WTC11 (cell line): Measurements from ENCODE around the gene EPM2A. TPM values are rescaled to one million over a fixed set of nuclear protein-coding genes. Genes with fewer than 3 reads are reported as not detected.

ENCODE experiments used
- ATAC-seq: fragments of 200-7000 bp; cut with Tn5 transposase; 2 replicates; pipeline ENCODE4 v1.10.0; 2021; ENCODE audit warnings: mild to moderate bottlenecking, moderate library complexity
- CTCF ChIA-PET: fragments of 300-600 bp; sonication (Branson Sonifier 250); formaldehyde crosslinking; loops from one replicate; lab custom pipeline; 2021; ENCODE audit warnings: antibody characterized with exemption; lab: Charles Lee
- POLR2A ChIA-PET: fragments of 350-600 bp; sonication (Branson Sonifier 250); formaldehyde crosslinking; loops from one replicate; lab custom pipeline; 2021; ENCODE audit warnings: antibody characterized with exemption; lab: Charles Lee
- DNase-seq: peaks from one replicate; pipeline ENCODE4 v3.0.0; 2021; ENCODE audit warnings: low spot score
- H3K27ac Mint-ChIP-seq: 2 replicates; pipeline ENCODE4 v1.8.0; 2021; ENCODE audit warnings: mixed read lengths
- H3K27me3 Mint-ChIP-seq: 2 replicates; pipeline ENCODE4 v1.8.0; 2021; ENCODE audit warnings: low read depth, mild to moderate bottlenecking, moderate library complexity, mixed read lengths
- H3K36me3 Mint-ChIP-seq: 2 replicates; pipeline ENCODE4 v1.8.0; 2021; ENCODE audit warnings: mixed read lengths
- H3K4me1 Mint-ChIP-seq: 2 replicates; pipeline ENCODE4 v1.8.0; 2022; ENCODE audit warnings: mixed read lengths
- H3K4me3 Mint-ChIP-seq: 2 replicates; pipeline ENCODE4 v1.8.0; 2021; ENCODE audit warnings: mild to moderate bottlenecking, moderate library complexity, mixed read lengths
- H3K9me3 Mint-ChIP-seq: 2 replicates; pipeline ENCODE4 v1.8.0; 2021; ENCODE audit warnings: mixed read lengths
- CBFB ChIP-seq: sonication (generic); formaldehyde crosslinking; IDR thresholded peaks from 2 replicates; pipeline ENCODE4 v1.8.1; 2022; ENCODE audit warnings: mild to moderate bottlenecking, low read depth, missing genetic modification reagents
- GTF2I ChIP-seq: fragments of 250-450 bp; sonication (Bioruptor Pico); conservative IDR thresholded peaks from 2 replicates; pipeline ENCODE4 v1.4.0; 2021; ENCODE audit warnings: mild to moderate bottlenecking
- IRF2 ChIP-seq: sonication (generic); formaldehyde crosslinking; IDR thresholded peaks from 2 replicates; pipeline ENCODE4 v1.8.0; 2022; ENCODE audit warnings: low read depth, missing genetic modification reagents, borderline replicate concordance
- JUN ChIP-seq: sonication (generic); formaldehyde crosslinking; IDR thresholded peaks from 2 replicates; pipeline ENCODE4 v1.8.0; 2023; ENCODE audit warnings: mild to moderate bottlenecking, missing genetic modification reagents
- MAX ChIP-seq: sonication (generic); formaldehyde crosslinking; IDR thresholded peaks from 2 replicates; pipeline ENCODE4 v1.8.0; 2022; ENCODE audit warnings: mild to moderate bottlenecking, missing genetic modification reagents
- MYBL2 ChIP-seq: sonication (generic); formaldehyde crosslinking; IDR thresholded peaks from 2 replicates; pipeline ENCODE4 v1.8.1; 2023; ENCODE audit warnings: mild to moderate bottlenecking, moderate library complexity, missing genetic modification reagents
- NFE2L1 ChIP-seq: sonication (generic); formaldehyde crosslinking; IDR thresholded peaks from 2 replicates; pipeline ENCODE4 v1.8.1; 2023; ENCODE audit warnings: missing genetic modification reagents
- NR1H2 ChIP-seq: sonication (generic); formaldehyde crosslinking; IDR thresholded peaks from 2 replicates; pipeline ENCODE4 v1.9.0; 2021; ENCODE audit warnings: mild to moderate bottlenecking, moderate library complexity, missing genetic modification reagents
- NR2C2 ChIP-seq: sonication (generic); formaldehyde crosslinking; IDR thresholded peaks from 2 replicates; pipeline ENCODE4 v1.8.0; 2022; ENCODE audit warnings: mild to moderate bottlenecking, missing genetic modification reagents
- PRDM15 ChIP-seq: sonication (generic); formaldehyde crosslinking; IDR thresholded peaks from 2 replicates; pipeline ENCODE4 v1.8.0; 2022; ENCODE audit warnings: missing genetic modification reagents
- SP1 ChIP-seq: sonication (generic); formaldehyde crosslinking; conservative IDR thresholded peaks from 2 replicates; pipeline ENCODE4 v1.8.1; 2022; ENCODE audit warnings: missing genetic modification reagents
- TP53 ChIP-seq: sonication (generic); formaldehyde crosslinking; IDR thresholded peaks from 2 replicates; pipeline ENCODE4 v1.8.1; 2023; ENCODE audit warnings: mild to moderate bottlenecking, missing genetic modification reagents
- ZMAT4 ChIP-seq: fragments of 250-450 bp; sonication (Bioruptor Pico); IDR thresholded peaks from 2 replicates; pipeline ENCODE4 v1.9.0; 2021; ENCODE audit warnings: mild to moderate bottlenecking
- ZNF121 ChIP-seq: sonication (generic); formaldehyde crosslinking; IDR thresholded peaks from 2 replicates; pipeline ENCODE4 v1.8.0; 2023; ENCODE audit warnings: missing genetic modification reagents
- ZNF317 ChIP-seq: sonication (generic); formaldehyde crosslinking; IDR thresholded peaks from 2 replicates; pipeline ENCODE4 v1.8.1; 2023; ENCODE audit warnings: low read depth, mild to moderate bottlenecking, moderate library complexity, missing genetic modification reagents, borderline replicate concordance
- ZNF512 ChIP-seq: sonication (generic); formaldehyde crosslinking; IDR thresholded peaks from 2 replicates; pipeline ENCODE4 v1.8.1; 2022; ENCODE audit warnings: missing genetic modification reagents, borderline replicate concordance
- ZNF532 ChIP-seq: fragments of 250-450 bp; sonication (Bioruptor Pico); IDR thresholded peaks from 2 replicates; pipeline ENCODE4 v1.9.0; 2021; ENCODE audit warnings: mild to moderate bottlenecking, borderline replicate concordance
- total RNA-seq: library from RNA; stranded (reverse); gene quantifications from 3 replicates; pipeline ENCODE4 v1.2.3, GENCODE V29; 2021
- TF ChIP-seq, protein P1 (sequence below): sonication (generic); formaldehyde crosslinking; conservative IDR thresholded peaks from 2 replicates; pipeline ENCODE4 v1.8.1; 2022; ENCODE audit warnings: mild to moderate bottlenecking, missing genetic modification reagents

Gene EPM2A
- total RNA-seq, 1 experiment from 2014 or later: 5.3 TPM

DNA sequence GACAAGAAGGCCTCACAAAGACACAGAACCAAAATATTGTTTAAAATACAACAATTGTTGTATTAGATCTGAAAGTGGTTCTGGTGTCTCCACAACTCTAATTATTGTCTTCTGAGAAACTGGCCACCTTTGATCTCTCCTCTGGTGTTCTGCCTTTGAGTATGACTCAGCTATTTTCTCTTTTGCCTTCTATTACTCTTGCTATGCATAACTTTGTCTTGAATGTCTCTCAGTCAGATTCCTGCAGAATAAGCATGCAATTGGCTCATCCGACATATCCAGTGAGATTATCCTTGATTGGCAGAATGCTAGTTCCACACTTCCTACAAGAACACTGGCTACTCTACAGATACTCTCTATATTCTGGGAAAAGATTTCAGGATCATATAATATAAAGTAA, 14.3 kb upstream of the EPM2A start (continued):
- TF ChIP-seq PRDM15 (CRISPR knock-in tag): no peak
- TF ChIP-seq ZNF121 (CRISPR knock-in tag): no peak
- no peak for TF ChIP-seq IRF2 (CRISPR knock-in tag)
- no peak for TF ChIP-seq ZNF532 (CRISPR knock-in tag)

GRCh38 chr6:145745861-145746260, 10.5 kb upstream of the EPM2A start:
- no peaks in the 10 kb centered on the region for H3K9me3 Mint-ChIP-seq
- H3K4me3 Mint-ChIP-seq: no peak overlapping the region
- ChIA-PET CTCF (no interaction called here), POLR2A (no interaction called here)
- H3K36me3 Mint-ChIP-seq: no peaks in the 10 kb centered on the region
- TF ChIP-seq MYBL2: no peak
- no peak for TF ChIP-seq MAX (CRISPR knock-in tag)
- no peak for TF ChIP-seq NR2C2
- ATAC-seq (no peak), DNase-seq (no peak)
- no peaks in the 10 kb centered on the region for H3K27me3 Mint-ChIP-seq
- peaks cover 3% of the 10 kb centered on the region; the same call in 1 of the 2 replicates for H3K4me1 Mint-ChIP-seq
- no peak overlapping the region for H3K27ac Mint-ChIP-seq

DNA sequence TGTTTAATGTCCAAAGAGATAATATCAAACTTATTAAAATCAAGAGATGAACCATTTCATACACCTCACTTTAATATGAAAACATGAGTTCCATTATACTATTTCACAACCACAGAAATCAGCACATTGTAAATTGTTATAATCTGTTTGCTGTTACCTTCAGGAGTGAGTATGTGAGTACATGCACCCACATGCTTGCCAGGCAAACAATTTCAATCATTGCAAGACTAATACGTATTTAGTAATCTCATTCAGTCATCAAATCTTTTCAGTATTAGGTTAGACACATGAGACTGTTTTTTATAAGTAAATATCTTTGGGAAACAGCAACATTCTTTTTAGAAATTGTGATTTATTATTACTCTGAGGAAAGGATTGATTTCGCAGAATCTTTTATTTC, 9.3 kb upstream of the EPM2A start:
- DNase-seq (no peak), ATAC-seq (no peak)
- H3K4me1 Mint-ChIP-seq: peaks cover 3% of the 10 kb centered on the region; the same call in 1 of the 2 replicates
- ChIA-PET CTCF (no interaction called here), POLR2A (no interaction called here)
- H3K4me3 Mint-ChIP-seq: no peak overlapping the region
- peaks cover 6% of the 10 kb centered on the region for H3K9me3 Mint-ChIP-seq
- no peaks in the 10 kb centered on the region for H3K27me3 Mint-ChIP-seq
- no peaks in the 10 kb centered on the region; the same call in 1 of the 2 replicates for H3K36me3 Mint-ChIP-seq
- H3K27ac Mint-ChIP-seq: no peak overlapping the region
- TF ChIP-seq JUN (no peak), CBFB (CRISPR knock-in tag) (no peak), IRF2 (CRISPR knock-in tag) (no peak), GTF2I (CRISPR knock-in tag) (no peak), NFE2L1 (CRISPR knock-in tag) (no peak), ZMAT4 (CRISPR knock-in tag) (no peak), ZNF512 (CRISPR knock-in tag) (no peak), ZNF532 (CRISPR knock-in tag) (no peak), TP53 (no peak), SP1 (CRISPR knock-in tag) (no peak), NR1H2 (no peak), ZNF317 (CRISPR knock-in tag) (no peak)
- TF ChIP-seq, protein P1, sequence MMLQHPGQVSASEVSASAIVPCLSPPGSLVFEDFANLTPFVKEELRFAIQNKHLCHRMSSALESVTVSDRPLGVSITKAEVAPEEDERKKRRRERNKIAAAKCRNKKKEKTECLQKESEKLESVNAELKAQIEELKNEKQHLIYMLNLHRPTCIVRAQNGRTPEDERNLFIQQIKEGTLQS (CRISPR knock-in tag): no peak
